AG20443 (cell line): ENCODE data around the gene PYDC1.
"Not testable (repeated sequence)": the region's sequence is repeated elsewhere in the genome, so short reads cannot be mapped to it uniquely, and the experiment has no call there.

Source experiments
- DNase-seq: peaks from one replicate; pipeline ENCODE4 v3.0.0; 2012; ENCODE audit warnings: low spot score, mixed read lengths

PYDC1 gene

GRCh38 chr16:31179219-31179746 is 37.7 kb downstream of the PYDC1 start:
- DNase-seq: peak; percentile 45

- no peak for DNase-seq
Measured at GRCh38 chr16:31177136-31177535, 39.8 kb downstream of the PYDC1 start.

- not testable (repeated sequence) for DNase-seq
Measured at GRCh38 chr16:31170048-31170447, 46.9 kb downstream of the PYDC1 start.

GRCh38 chr16:31168848-31169247 is 48.1 kb downstream of the PYDC1 start:
- DNase-seq: no peak

- no peak for DNase-seq
Measured at GRCh38 chr16:31167315-31167714, 49.6 kb downstream of the PYDC1 start.
